IMR-90 (cell line): ENCODE measurements around the gene KRT7. TPM values are rescaled to one million over a fixed set of nuclear protein-coding genes. Genes with fewer than 3 reads are reported as not detected.

Source experiments
- ATAC-seq: fragments of 200-7000 bp; cut with Tn5 transposase; 2 replicates; pipeline ENCODE4 v1.9.1; 2020; ENCODE audit warnings: low read depth, mild to moderate bottlenecking, moderate library complexity
- BruUV-seq: library from RNA; stranded (reverse); fragments of 400-500 nt; replicated peaks from 2 replicates; lab custom pipeline; 2021; lab: Mats Ljungman, UMichigan
- CTCF ChIA-PET: fragments of 300-600 bp; formaldehyde crosslinking; extraction: SDS; loops from one replicate; lab custom pipeline; 2021; ENCODE audit warnings: antibody characterized with exemption; lab: Yijun Ruan, JAX
- POLR2A ChIA-PET: fragments of 300-600 bp; sonication (Branson Sonifier 250); formaldehyde crosslinking; loops from one replicate; lab custom pipeline; 2022; ENCODE audit warnings: antibody characterized with exemption; ENCODE audit not compliant: unreplicated experiment; lab: Charles Lee
- DNase-seq: peaks from one replicate; pipeline ENCODE4 v3.0.0; 2013
- H2AFZ ChIP-seq: replicated peaks from 2 replicates; pipeline ENCODE3; 2013; ENCODE audit warnings: low read length, mild to moderate bottlenecking; ENCODE audit not compliant: poor library complexity
- H2AK5ac ChIP-seq: 2 replicates; pipeline ENCODE4 v1.6.1; 2013; ENCODE audit warnings: low read depth, low read length, inconsistent platforms
- H2AK9ac ChIP-seq: replicated peaks from 2 replicates; pipeline ENCODE3; 2013; ENCODE audit warnings: mild to moderate bottlenecking, low read depth, low read length, moderate library complexity; ENCODE audit not compliant: poor library complexity
- H2BK120ac ChIP-seq: 2 replicates; pipeline ENCODE4 v1.6.1; 2013; ENCODE audit warnings: low read depth, low read length, inconsistent platforms
- H2BK15ac ChIP-seq: 3 replicates; pipeline ENCODE4 v1.6.1; 2013; ENCODE audit warnings: low read depth, low read length, inconsistent platforms
- H2BK20ac ChIP-seq: 2 replicates; pipeline ENCODE4 v1.6.1; 2013; ENCODE audit warnings: low read depth, mild to moderate bottlenecking, inconsistent platforms, low read length, moderate library complexity
- H2BK5ac ChIP-seq: 2 replicates; pipeline ENCODE4 v1.6.1; 2013; ENCODE audit warnings: mild to moderate bottlenecking, low read depth, low read length, inconsistent platforms; ENCODE audit not compliant: poor library complexity, severe bottlenecking
- H3K14ac ChIP-seq: replicated peaks from 2 replicates; pipeline ENCODE4 v1.6.1; 2013; ENCODE audit warnings: low read depth, low read length, inconsistent platforms
- H3K18ac ChIP-seq: 2 replicates; pipeline ENCODE4 v1.6.1; 2013; ENCODE audit warnings: low read depth, low read length, control low read depth
- H3K23ac ChIP-seq: 2 replicates; pipeline ENCODE4 v1.6.1; 2013; ENCODE audit warnings: low read depth, low read length, inconsistent platforms
- H3K27ac ChIP-seq: 2 replicates; pipeline ENCODE4 v1.5.1; 2013; ENCODE audit warnings: mild to moderate bottlenecking, control low read depth, low read length; ENCODE audit not compliant: insufficient read depth
- H3K27me3 ChIP-seq: 2 replicates; pipeline ENCODE4 v1.6.1; 2013; ENCODE audit warnings: low read length; ENCODE audit not compliant: control insufficient read depth, insufficient read depth
- H3K36me3 ChIP-seq: 2 replicates; pipeline ENCODE4 v1.6.1; 2013; ENCODE audit warnings: low read length, mixed read lengths; ENCODE audit not compliant: control insufficient read depth, insufficient read depth
- H3K4ac ChIP-seq: 2 replicates; pipeline ENCODE4 v1.6.1; 2013; ENCODE audit warnings: low read depth, low read length, inconsistent platforms
- H3K4me1 ChIP-seq: 2 replicates; pipeline ENCODE4 v1.6.1; 2013; ENCODE audit warnings: low read length, mixed read lengths; ENCODE audit not compliant: control insufficient read depth, insufficient read depth
- H3K4me2 ChIP-seq: 2 replicates; pipeline ENCODE4 v1.6.1; 2013; ENCODE audit warnings: low read depth, mild to moderate bottlenecking, control low read depth, low read length, moderate library complexity
- H3K4me3 ChIP-seq: 2 replicates; pipeline ENCODE4 v1.5.1; 2013; ENCODE audit warnings: low read depth, mild to moderate bottlenecking, control low read depth, low read length, moderate library complexity; ENCODE audit not compliant: insufficient read depth
- H3K56ac ChIP-seq: 2 replicates; pipeline ENCODE4 v1.6.1; 2013; ENCODE audit warnings: low read length, inconsistent platforms; ENCODE audit not compliant: insufficient read depth; ENCODE audit errors: extremely low read depth
- H3K79me1 ChIP-seq, 2 experiments: 2 replicates each; pipeline ENCODE4 v1.6.1; 2013; ENCODE audit warnings: low read length in 2 of 2, inconsistent platforms in 1 of 2, low read depth in 1 of 2
- H3K9ac ChIP-seq: 2 replicates; pipeline ENCODE4 v1.6.1; 2013; ENCODE audit warnings: low read depth, low read length, control low read depth
- H3K9me1 ChIP-seq: 2 replicates; pipeline ENCODE4 v1.6.1; 2013; ENCODE audit warnings: low read length, inconsistent platforms; ENCODE audit not compliant: insufficient read depth
- H3K9me3 ChIP-seq: 2 replicates; pipeline ENCODE4 v1.6.1; 2013; ENCODE audit warnings: low read length; ENCODE audit not compliant: control insufficient read depth, insufficient read depth
- H4K20me1 ChIP-seq: 2 replicates; pipeline ENCODE4 v1.6.1; 2013; ENCODE audit warnings: low read length, inconsistent platforms; ENCODE audit not compliant: insufficient read depth
- H4K5ac ChIP-seq: 2 replicates; pipeline ENCODE4 v1.6.1; 2013; ENCODE audit warnings: mild to moderate bottlenecking, low read depth, low read length, control low read depth
- H4K8ac ChIP-seq, 2 experiments: 2 replicates each; pipeline ENCODE4 v1.6.1; 2013; ENCODE audit warnings: low read depth in 2 of 2, low read length in 2 of 2, control low read depth in 1 of 2, inconsistent platforms in 1 of 2
- H4K91ac ChIP-seq: 2 replicates; pipeline ENCODE4 v1.6.1; 2013; ENCODE audit warnings: low read depth, low read length, inconsistent platforms; ENCODE audit not compliant: insufficient read depth
- BHLHE40 ChIP-seq: fragments of 150-350 bp; IDR thresholded peaks from 2 replicates; pipeline ENCODE4 v1.6.1; 2016; ENCODE audit warnings: mild to moderate bottlenecking, low read depth, low read length
- CHD1 ChIP-seq: IDR thresholded peaks from 2 replicates; pipeline ENCODE4 v1.6.1; 2012; ENCODE audit warnings: low read depth, low read length, improper control_type of control experiment
- CTCF ChIP-seq: conservative IDR thresholded peaks from 2 replicates; pipeline ENCODE4 v1.5.1; 2012; ENCODE audit warnings: mild to moderate bottlenecking, low read depth, low read length, improper control_type of control experiment
- FOS ChIP-seq: fragments of 150-350 bp; IDR thresholded peaks from 2 replicates; pipeline ENCODE4 v1.6.1; 2016; ENCODE audit warnings: low read depth, low read length
- MAFK ChIP-seq: IDR thresholded peaks from 2 replicates; pipeline ENCODE4 v1.6.1; 2012; ENCODE audit warnings: low read depth, low read length, improper control_type of control experiment
- MAZ ChIP-seq: IDR thresholded peaks from 2 replicates; pipeline ENCODE4 v1.6.1; 2012; ENCODE audit warnings: low read depth, mild to moderate bottlenecking, low read length, improper control_type of control experiment, moderate library complexity, borderline replicate concordance
- MXI1 ChIP-seq: IDR thresholded peaks from 2 replicates; pipeline ENCODE4 v1.6.1; 2012; ENCODE audit warnings: low read depth, mild to moderate bottlenecking, low read length, moderate library complexity, borderline replicate concordance
- NFE2L2 ChIP-seq: fragments of 150-350 bp; IDR thresholded peaks from 2 replicates; pipeline ENCODE4 v1.6.1; 2016; ENCODE audit warnings: low read depth, mild to moderate bottlenecking, low read length
- POLR2A ChIP-seq: IDR thresholded peaks from 2 replicates; pipeline ENCODE4 v1.6.1; 2012; ENCODE audit warnings: mild to moderate bottlenecking, low read depth, low read length
- RAD21 ChIP-seq: IDR thresholded peaks from 2 replicates; pipeline ENCODE4 v1.6.1; 2012; ENCODE audit warnings: low read length, improper control_type of control experiment
- RCOR1 ChIP-seq: IDR thresholded peaks from 2 replicates; pipeline ENCODE4 v1.6.1; 2012; ENCODE audit warnings: mild to moderate bottlenecking, low read length, improper control_type of control experiment; ENCODE audit not compliant: insufficient replicate concordance
- RFX5 ChIP-seq: IDR thresholded peaks from 2 replicates; pipeline ENCODE4 v1.8.0; 2012; ENCODE audit warnings: low read depth, mild to moderate bottlenecking, low read length, moderate library complexity
- SMC3 ChIP-seq: fragments of 150-350 bp; IDR thresholded peaks from 2 replicates; pipeline ENCODE4 v1.6.1; 2016; ENCODE audit warnings: low read depth, mild to moderate bottlenecking, antibody characterized with exemption, low read length, moderate library complexity
- USF2 ChIP-seq: fragments of 150-350 bp; IDR thresholded peaks from 2 replicates; pipeline ENCODE4 v1.6.1; 2017; ENCODE audit warnings: mild to moderate bottlenecking, antibody characterized with exemption, low read length, low read depth
- WGBS, 2 experiments: methylation state at CpG; one replicate each; pipeline versions ENCODE4 v1.1.5 to v1.1.7; 2013; ENCODE audit warnings: missing lambda C conversion rate in 2 of 2; ENCODE audit not compliant: insufficient read length in 1 of 2; ENCODE audit errors: extremely low coverage in 2 of 2; 5-methylcytosine and 5-hydroxymethylcytosine counted together
- dilution Hi-C: fragments of 300-500 bp; cut with HindIII; formaldehyde crosslinking; loops from one replicate; pipeline ENCODE4 v1.14.3; 2018; ENCODE audit warnings: low sequenced_read_pairs; ENCODE audit not compliant: unreplicated experiment
- in situ Hi-C: fragments of 300-500 bp; cut with MboI; formaldehyde crosslinking; loops from 3 replicates; pipeline ENCODE4 v1.14.3; 2019; ENCODE audit warnings: low sequenced_read_pairs, inconsistent platforms, mixed read lengths
- intact Hi-C: fragments of 100-400 bp; cut with micrococcal nuclease; formaldehyde crosslinking; loops from 2 replicates; pipeline ENCODE4 v1.10.0; 2022
- polyA plus RNA-seq, 3 experiments: library from polyadenylated mRNA; depleted of rRNA; stranded (reverse); fragments of >200 nt; gene quantifications; 2 replicates each; pipeline ENCODE4 v1.2.3, GENCODE V29; 2012; ENCODE audit warnings: low replicate concordance in 1 of 3
- total RNA-seq: library from RNA; depleted of rRNA; stranded (reverse); fragments of >200 nt; gene quantifications from 2 replicates; pipeline ENCODE4 v1.2.3, GENCODE V29; 2012
- TF ChIP-seq, protein P1 (sequence below): fragments of 150-350 bp; IDR thresholded peaks from 2 replicates; pipeline ENCODE4 v1.6.1; 2016; ENCODE audit warnings: low read depth, mild to moderate bottlenecking, low read length, moderate library complexity, borderline replicate concordance

Gene KRT7
- total and polyA plus RNA-seq, 2 of the 4 experiments (the other 2 are of a cell fraction) = 0.54 to 1.7 TPM

DNA sequence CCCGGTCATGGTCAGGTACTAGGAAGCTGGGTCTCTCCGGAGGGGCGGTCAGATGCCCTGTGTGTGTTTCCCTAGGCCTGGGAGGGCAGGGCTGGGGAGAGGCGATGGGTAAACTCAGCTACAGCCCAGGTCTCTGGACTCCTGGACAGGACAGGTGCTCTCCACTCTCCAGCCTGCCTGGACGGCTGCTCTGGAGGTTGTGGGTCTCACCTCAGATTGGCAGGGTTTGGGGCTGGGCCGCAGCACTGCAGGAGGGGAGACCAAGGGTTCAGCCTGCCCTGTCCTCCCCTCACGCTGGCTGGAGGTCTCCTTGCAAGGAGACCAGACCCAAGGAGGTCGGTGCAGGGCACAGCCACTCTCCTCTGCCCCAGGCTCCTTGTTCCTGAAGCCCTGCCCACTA lies 49.1 kb upstream of the KRT7 start:
- H2BK120ac ChIP-seq = peak overlapping the region; percentile 100
- no peak overlapping the region for H3K56ac ChIP-seq
- H2BK20ac ChIP-seq = peak overlapping the region; percentile 99
- peak overlapping the region; percentile 79; the same call in 1 of the 2 replicates for H3K18ac ChIP-seq
- BruUV-seq = no TSS peak
- TF ChIP-seq CTCF (no peak), SMC3 (no peak), MAFK (no peak), FOS (no peak), RAD21 (no peak), RCOR1 (no peak), POLR2A (no peak), RFX5 (no peak), MXI1 (no peak), USF2 (no peak), MAZ (no peak), CHD1 (no peak), BHLHE40 (no peak), NFE2L2 (no peak)
- TF ChIP-seq, protein P1, sequence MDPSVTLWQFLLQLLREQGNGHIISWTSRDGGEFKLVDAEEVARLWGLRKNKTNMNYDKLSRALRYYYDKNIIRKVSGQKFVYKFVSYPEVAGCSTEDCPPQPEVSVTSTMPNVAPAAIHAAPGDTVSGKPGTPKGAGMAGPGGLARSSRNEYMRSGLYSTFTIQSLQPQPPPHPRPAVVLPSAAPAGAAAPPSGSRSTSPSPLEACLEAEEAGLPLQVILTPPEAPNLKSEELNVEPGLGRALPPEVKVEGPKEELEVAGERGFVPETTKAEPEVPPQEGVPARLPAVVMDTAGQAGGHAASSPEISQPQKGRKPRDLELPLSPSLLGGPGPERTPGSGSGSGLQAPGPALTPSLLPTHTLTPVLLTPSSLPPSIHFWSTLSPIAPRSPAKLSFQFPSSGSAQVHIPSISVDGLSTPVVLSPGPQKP = no peak
- H3K9me3 ChIP-seq = no peaks in the 10 kb centered on the region
- H3K27ac ChIP-seq = no peak overlapping the region; the same call in 1 of the 2 replicates
- H3K4me1 ChIP-seq = peaks cover 61% of the 10 kb centered on the region
- dilution Hi-C loops = no loop called here
- in situ Hi-C loops = no loop called here
- H2AK9ac ChIP-seq = peak overlapping the region; percentile 97
- peak overlapping the region; percentile 99 for H4K91ac ChIP-seq
- 93% methylated on average over 4 of the region's 8 CpGs; no CpG with 5 or more reads in 1 of the 2 experiments for WGBS, 2 experiments
- H4K5ac ChIP-seq = peak overlapping the region; percentile 52; the same call in 1 of the 2 replicates
- H3K4me3 ChIP-seq = no peak overlapping the region
- ChIA-PET CTCF (no interaction called here), POLR2A (no interaction called here)
- H4K20me1 ChIP-seq = no peaks in the 10 kb centered on the region
- ATAC-seq (no peak), DNase-seq (no peak)
- H3K36me3 ChIP-seq = no peaks in the 10 kb centered on the region
- H2BK15ac ChIP-seq = peak overlapping the region; percentile 99; the same call in 2 of the 3 replicates
- H3K9ac ChIP-seq = no peak overlapping the region
- peaks cover 53% of the 10 kb centered on the region for H3K9me1 ChIP-seq
- peak overlapping the region; percentile 91 to 98; a peak in 3 of 4 replicates for H4K8ac ChIP-seq
- peak overlapping the region; percentile 61 for H3K23ac ChIP-seq
- peak overlapping the region; percentile 69 for H2BK5ac ChIP-seq
- peak overlapping the region; percentile 54; the same call in 1 of the 2 replicates for H3K14ac ChIP-seq
- peak overlapping the region; percentile 96 for H2AK5ac ChIP-seq
- intact Hi-C loops = no loop called here
- peak overlapping the region; percentile 98 for H3K4ac ChIP-seq
- H2AFZ ChIP-seq = no peak overlapping the region
- peaks cover 0 to 59% of the 10 kb centered on the region in 2 experiments; a peak in 3 of 4 replicates for H3K79me1 ChIP-seq
- no peak overlapping the region for H3K4me2 ChIP-seq
- H3K27me3 ChIP-seq = no peaks in the 10 kb centered on the region
